SK-N-SH (cell line): Measurements from ENCODE around the gene TMEM94. TPM values are rescaled to one million over a fixed set of nuclear protein-coding genes. Genes with fewer than 3 reads are reported as not detected.

Experiments used
- CTCF ChIA-PET: fragments of 300-600, 350-600 bp; formaldehyde crosslinking; extraction: SDS; loops from one replicate; lab custom pipeline; 2021; lab: Yijun Ruan, JAX
- POLR2A ChIA-PET: fragments of 350-600 bp; sonication (Branson Sonifier 250); formaldehyde crosslinking; extraction: SDS; loops from one replicate; lab custom pipeline; 2020; ENCODE audit warnings: antibody characterized with exemption, inconsistent platforms; lab: Yijun Ruan, JAX
- DNase-seq: peaks from one replicate; pipeline ENCODE4 v3.0.0; 2012
- H2AFZ ChIP-seq: fragments of 200-600 bp; sonication (generic); 2 replicates; pipeline ENCODE4 v1.8.1; 2016; ENCODE audit warnings: antibody characterized with exemption, mild to moderate bottlenecking, low read depth
- H3F3A ChIP-seq: fragments of 200-600 bp; sonication (generic); replicated peaks from 2 replicates; pipeline ENCODE3; 2016; ENCODE audit warnings: antibody characterized with exemption, mild to moderate bottlenecking; ENCODE audit not compliant: insufficient read depth
- H3K27ac ChIP-seq, 2 experiments: fragments of 200-500 bp in 1 of 2; fragments of 200-600 bp in 1 of 2; sonication (Bioruptor generic) in 1 of 2; sonication (generic), shearing (Covaris generic) in 1 of 2; 2 replicates each; pipeline versions ENCODE4 v1.5.1 to v1.6.1; 2014 to 2016; ENCODE audit warnings: low read depth in 2 of 2, inconsistent platforms in 1 of 2, low read length in 1 of 2, mild to moderate bottlenecking in 1 of 2, mixed read lengths in 1 of 2
- H3K27me3 ChIP-seq: fragments of 200-600 bp; sonication (generic), shearing (Covaris generic); 2 replicates; pipeline ENCODE4 v1.6.1; 2016; ENCODE audit warnings: mixed run types; ENCODE audit not compliant: insufficient read depth
- H3K36me3 ChIP-seq, 2 experiments: fragments of 200-500 bp in 1 of 2; fragments of 200-600 bp in 1 of 2; sonication (Bioruptor generic) in 1 of 2; sonication (generic) in 1 of 2; replicated peaks in 1 of 2; 2 replicates each; pipeline versions ENCODE3 to v1.5.1; 2014 to 2016; ENCODE audit warnings: low read length in 1 of 2, mild to moderate bottlenecking in 1 of 2; ENCODE audit not compliant: insufficient read depth in 2 of 2, control insufficient read depth in 1 of 2
- H3K4me1 ChIP-seq, 2 experiments: fragments of 200-500 bp in 1 of 2; fragments of 200-600 bp in 1 of 2; sonication (Bioruptor generic) in 1 of 2; sonication (generic), shearing (Covaris generic) in 1 of 2; 2 replicates each; pipeline versions ENCODE4 v1.5.1 to v1.6.1; 2014 to 2016; ENCODE audit warnings: low read depth in 1 of 2, low read length in 1 of 2, mixed run types in 1 of 2; ENCODE audit not compliant: insufficient read depth in 2 of 2, control insufficient read depth in 1 of 2
- H3K4me2 ChIP-seq: fragments of 200-600 bp; sonication (generic), shearing (Covaris generic); 2 replicates; pipeline ENCODE4 v1.6.1; 2017; ENCODE audit warnings: mixed run types
- H3K4me3 ChIP-seq, 2 experiments: fragments of 200-500 bp in 1 of 2; fragments of 200-600 bp in 1 of 2; sonication (Bioruptor generic) in 1 of 2; sonication (generic), shearing (Covaris generic) in 1 of 2; 2 replicates each; pipeline versions ENCODE4 v1.5.1 to v1.8.1; 2014 to 2016; ENCODE audit warnings: low read depth in 2 of 2, inconsistent platforms in 1 of 2, low read length in 1 of 2, mild to moderate bottlenecking in 1 of 2, mixed read lengths in 1 of 2, moderate library complexity in 1 of 2
- H3K79me2 ChIP-seq: fragments of 200-600 bp; sonication (generic); 2 replicates; pipeline ENCODE4 v1.8.1; 2017; ENCODE audit warnings: mild to moderate bottlenecking; ENCODE audit not compliant: insufficient read depth
- H3K9ac ChIP-seq: fragments of 200-600 bp; sonication (generic); 2 replicates; pipeline ENCODE4 v1.6.1; 2017; ENCODE audit warnings: mixed run types
- H3K9me2 ChIP-seq: fragments of 200-600 bp; sonication (generic); 2 replicates; pipeline ENCODE4 v1.6.1; 2017; ENCODE audit warnings: mixed run types
- H3K9me3 ChIP-seq: fragments of 200-600 bp; sonication (generic); 2 replicates; pipeline ENCODE4 v1.6.1; 2017; ENCODE audit warnings: mixed run types, mild to moderate bottlenecking, moderate library complexity
- H4K20me1 ChIP-seq: fragments of 200-600 bp; sonication (generic); 2 replicates; pipeline ENCODE4 v1.6.1; 2017; ENCODE audit warnings: mild to moderate bottlenecking, mixed run types; ENCODE audit not compliant: insufficient read depth
- CHD2 ChIP-seq: fragments of 150-350 bp; IDR thresholded peaks from 2 replicates; pipeline ENCODE4 v1.6.1; 2018; ENCODE audit warnings: low read length; ENCODE audit not compliant: partially characterized antibody
- ELF1 ChIP-seq: IDR thresholded peaks from 2 replicates; pipeline ENCODE4 v1.4.0; 2012
- GATA2 ChIP-seq: sonication (generic); formaldehyde crosslinking; IDR thresholded peaks from 2 replicates; pipeline ENCODE4 v1.5.0; 2020; ENCODE audit warnings: mild to moderate bottlenecking, missing genetic modification reagents
- JUND ChIP-seq: IDR thresholded peaks from 2 replicates; pipeline ENCODE4 v1.4.0; 2012
- NFIC ChIP-seq: IDR thresholded peaks from 2 replicates; pipeline ENCODE4 v1.4.0; 2012; ENCODE audit warnings: borderline replicate concordance
- RCOR1 ChIP-seq: fragments of 150-350 bp; IDR thresholded peaks from 2 replicates; pipeline ENCODE4 v1.6.1; 2017; ENCODE audit warnings: antibody characterized with exemption, low read length
- REST ChIP-seq: IDR thresholded peaks from 2 replicates; pipeline ENCODE4 v1.6.1; 2012; ENCODE audit warnings: mild to moderate bottlenecking, low read depth, low read length, moderate library complexity
- RFX5 ChIP-seq: IDR thresholded peaks from 2 replicates; pipeline ENCODE4 v1.6.1; 2012; ENCODE audit warnings: mild to moderate bottlenecking, improper control_type of control experiment, low read length
- SIN3A ChIP-seq: IDR thresholded peaks from 2 replicates; pipeline ENCODE4 v1.6.1; 2012; ENCODE audit warnings: low read depth, mild to moderate bottlenecking, low read length, moderate library complexity, borderline replicate concordance
- TCF12 ChIP-seq: IDR thresholded peaks from 2 replicates; pipeline ENCODE4 v1.4.0; 2012
- USF1 ChIP-seq: IDR thresholded peaks from 2 replicates; pipeline ENCODE4 v1.4.0; 2012; ENCODE audit warnings: low read depth, borderline replicate concordance
- USF2 ChIP-seq: fragments of 150-350 bp; IDR thresholded peaks from 2 replicates; pipeline ENCODE4 v1.6.1; 2017; ENCODE audit warnings: antibody characterized with exemption, low read length, low read depth, borderline replicate concordance
- WGBS: methylation state at CpG from one replicate; pipeline ENCODE4 v1.1.6; 2017; ENCODE audit warnings: low lambda C conversion rate; 5-methylcytosine and 5-hydroxymethylcytosine counted together
- polyA plus RNA-seq, 3 experiments: library from polyadenylated mRNA; depleted of rRNA; stranded (reverse); fragments of >200 nt; gene quantifications; 2 replicates each; pipeline ENCODE4 v1.2.3, GENCODE V29; 2012
- TF ChIP-seq, protein P1 (sequence below): fragments of 150-350 bp; IDR thresholded peaks from 2 replicates; pipeline ENCODE4 v1.6.1; 2016; ENCODE audit warnings: mild to moderate bottlenecking, low read depth, low read length

TMEM94 gene
- polyA plus RNA-seq, 1 of the 3 experiments (the other 2 are of a cell fraction): 89.9 TPM

GRCh38 chr17:75486951-75487350 is 30.5 kb downstream of the TMEM94 start:
- DNase-seq: no peak
- H2AFZ ChIP-seq: no peak overlapping the region
- peaks cover 0 to 10% of the 10 kb centered on the region in 2 experiments; a peak in 1 of 4 replicates for H3K4me1 ChIP-seq
- no peak overlapping the region for H3K4me2 ChIP-seq
- no peak overlapping the region for H3K4me3 ChIP-seq
- TF ChIP-seq NFIC (no peak), RFX5 (no peak), RCOR1 (no peak)
- TF ChIP-seq, protein P1, sequence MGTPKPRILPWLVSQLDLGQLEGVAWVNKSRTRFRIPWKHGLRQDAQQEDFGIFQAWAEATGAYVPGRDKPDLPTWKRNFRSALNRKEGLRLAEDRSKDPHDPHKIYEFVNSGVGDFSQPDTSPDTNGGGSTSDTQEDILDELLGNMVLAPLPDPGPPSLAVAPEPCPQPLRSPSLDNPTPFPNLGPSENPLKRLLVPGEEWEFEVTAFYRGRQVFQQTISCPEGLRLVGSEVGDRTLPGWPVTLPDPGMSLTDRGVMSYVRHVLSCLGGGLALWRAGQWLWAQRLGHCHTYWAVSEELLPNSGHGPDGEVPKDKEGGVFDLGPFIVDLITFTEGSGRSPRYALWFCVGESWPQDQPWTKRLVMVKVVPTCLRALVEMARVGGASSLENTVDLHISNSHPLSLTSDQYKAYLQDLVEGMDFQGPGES: no peak
- H3K27ac ChIP-seq: no peak overlapping the region
- H4K20me1 ChIP-seq: peaks cover 15% of the 10 kb centered on the region
- H3F3A ChIP-seq: no peaks in the 10 kb centered on the region
- peaks cover 0 to 25% of the 10 kb centered on the region in 2 experiments for H3K36me3 ChIP-seq
- no peaks in the 10 kb centered on the region for H3K9me2 ChIP-seq
- 68% methylated on average over 5 of the region's 5 CpGs for WGBS
- no peaks in the 10 kb centered on the region for H3K9me3 ChIP-seq
- POLR2A ChIA-PET: interaction anchor here (1.1 kb wide), 1 partner anchor 31 kb away, joined by 3 read pairs; the partner anchor contains the start of gene TMEM94
- no peaks in the 10 kb centered on the region for H3K27me3 ChIP-seq
- CTCF ChIA-PET: interaction anchor here (0.9 to 1.9 kb wide), 3 partner anchors 16 to 146 kb away, joined by 3 to 8 read pairs (median 6); partner anchors contain the start of gene SMIM5
- peaks cover 12% of the 10 kb centered on the region; the same call in 1 of the 2 replicates for H3K79me2 ChIP-seq
- H3K9ac ChIP-seq: no peak overlapping the region

DNA sequence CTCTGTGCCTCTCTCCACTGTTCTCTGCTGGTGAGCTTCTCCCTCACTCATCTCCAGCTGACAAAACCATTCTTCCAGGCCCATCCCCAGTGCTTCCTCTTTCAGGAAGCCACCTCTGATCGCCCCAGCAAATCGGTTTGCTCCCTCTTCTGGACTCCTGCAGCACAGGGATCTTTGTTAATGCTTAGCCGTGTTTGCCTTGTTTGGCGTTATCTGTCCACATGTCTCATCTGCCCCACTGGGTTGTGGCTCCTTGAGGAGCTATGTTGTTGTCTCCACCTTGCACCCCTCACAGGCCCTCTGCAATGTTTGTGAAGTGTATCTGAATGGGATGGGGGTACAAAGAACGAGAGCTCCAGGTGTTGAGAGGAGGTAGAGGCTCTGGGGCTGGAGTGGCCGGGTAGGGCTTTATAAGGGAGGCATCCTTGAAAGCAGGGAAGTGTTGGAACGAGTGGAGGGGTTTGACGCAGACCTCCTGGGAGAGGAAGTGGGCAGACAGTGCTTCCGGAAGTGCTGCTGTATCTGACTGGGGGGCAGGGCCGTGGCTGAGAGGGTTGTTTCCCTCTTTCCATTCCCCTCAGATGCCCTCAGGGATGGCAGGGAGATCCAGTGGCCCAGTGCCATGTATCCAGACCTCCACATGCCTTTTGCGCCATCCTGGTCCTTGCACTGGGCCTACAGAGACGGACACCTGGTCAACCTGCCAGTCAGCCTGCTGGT is 31.1 kb downstream of the TMEM94 start:
- Histone ChIP-seq H3K27me3 (no peaks in the 10 kb centered on the region), H3K9me3 (no peaks in the 10 kb centered on the region), H3K9me2 (no peaks in the 10 kb centered on the region), H3K4me2 (no peak overlapping the region), H3K27ac (no peak overlapping the region; a peak in 1 of 4 replicates), H3K79me2 (peaks cover 10% of the 10 kb centered on the region; the same call in 1 of the 2 replicates)
- POLR2A ChIA-PET: interaction anchor here (1.1 kb wide), 1 partner anchor 31 kb away, joined by 3 read pairs; the partner anchor contains the start of gene TMEM94
- no peak for TF ChIP-seq GATA2 (CRISPR knock-in tag)
- TF ChIP-seq, protein P1: no peak
- TF ChIP-seq USF2: no peak
- no peak for TF ChIP-seq ELF1
- no peak for TF ChIP-seq USF1
- TF ChIP-seq CHD2: no peak
- no peak for TF ChIP-seq REST
- TF ChIP-seq JUND: no peak
- TF ChIP-seq RFX5: no peak
- TF ChIP-seq SIN3A: no peak
- no peak for TF ChIP-seq TCF12
- TF ChIP-seq, all 33 proteins: peak for 0
- H2AFZ ChIP-seq: no peak overlapping the region
- WGBS: 88% methylated on average over 10 of the region's 12 CpGs
- H3F3A ChIP-seq: no peaks in the 10 kb centered on the region
- H3K36me3 ChIP-seq: peaks cover 0 to 31% of the 10 kb centered on the region in 2 experiments
- H3K4me1 ChIP-seq: peaks cover 0 to 10% of the 10 kb centered on the region in 2 experiments; a peak in 1 of 4 replicates
- no peak overlapping the region for H3K4me3 ChIP-seq
- CTCF ChIA-PET: interaction anchor here (0.7 to 1.9 kb wide), 5 partner anchors 12 to 162 kb away, joined by 3 to 8 read pairs (median 3); partner anchors contain the start of gene SMIM5
- H3K9ac ChIP-seq: no peak overlapping the region
- peaks cover 15% of the 10 kb centered on the region for H4K20me1 ChIP-seq
- no peak for DNase-seq
